Cardiac muscle cell (in vitro differentiated cells and primary cell): ENCODE data around the gene GPLD1. TPM values are rescaled to one million over a fixed set of nuclear protein-coding genes. Genes with fewer than 3 reads are reported as not detected.

Source experiments
- DNase-seq, 2 donors: peaks; one replicate each; pipeline versions ENCODE4 v3.0.0 to v3.0.0-alpha.2; 2010 to 2017; ENCODE audit warnings: low read depth in 1 of 2, low spot score in 1 of 2
- H3K27ac ChIP-seq: fragments of 200-600 bp; sonication (generic); 2 replicates; pipeline ENCODE4 v1.5.1; 2016
- H3K27me3 ChIP-seq: fragments of 200-600 bp; sonication (generic); 2 replicates; pipeline ENCODE4 v1.6.0; 2016; ENCODE audit warnings: control low read depth
- H3K36me3 ChIP-seq: fragments of 200-600 bp; sonication (generic); 2 replicates; pipeline ENCODE4 v1.5.1; 2016; ENCODE audit warnings: control low read depth
- H3K4me1 ChIP-seq: fragments of 200-600 bp; sonication (generic); 2 replicates; pipeline ENCODE4 v1.8.1; 2017; ENCODE audit warnings: low read depth, mild to moderate bottlenecking, mixed run types
- H3K4me3 ChIP-seq: fragments of 200-600 bp; sonication (generic); 2 replicates; pipeline ENCODE4 v1.5.1; 2016; ENCODE audit warnings: mild to moderate bottlenecking
- H3K9me3 ChIP-seq: fragments of 200-600 bp; sonication (generic); 2 replicates; pipeline ENCODE4 v1.5.1; 2017; ENCODE audit warnings: low read depth, mild to moderate bottlenecking, control low read depth
- CTCF ChIP-seq: IDR thresholded peaks from 2 replicates; pipeline ENCODE4 v1.5.1; 2012; ENCODE audit warnings: low read depth, mild to moderate bottlenecking, low read length
- polyA plus RNA-seq: library from polyadenylated mRNA; unstranded; fragments of >200 nt; fragmentation: Nextera tagmentation; extraction: Ambion mirVana; gene quantifications from 2 replicates; pipeline ENCODE4 v1.2.1, GENCODE V29; 2016
- total RNA-seq: library from RNA; depleted of rRNA; stranded (reverse); fragments of >200 nt; gene quantifications from 2 replicates; pipeline ENCODE4 v1.2.3, GENCODE V29; 2016

GPLD1 gene, protein sequence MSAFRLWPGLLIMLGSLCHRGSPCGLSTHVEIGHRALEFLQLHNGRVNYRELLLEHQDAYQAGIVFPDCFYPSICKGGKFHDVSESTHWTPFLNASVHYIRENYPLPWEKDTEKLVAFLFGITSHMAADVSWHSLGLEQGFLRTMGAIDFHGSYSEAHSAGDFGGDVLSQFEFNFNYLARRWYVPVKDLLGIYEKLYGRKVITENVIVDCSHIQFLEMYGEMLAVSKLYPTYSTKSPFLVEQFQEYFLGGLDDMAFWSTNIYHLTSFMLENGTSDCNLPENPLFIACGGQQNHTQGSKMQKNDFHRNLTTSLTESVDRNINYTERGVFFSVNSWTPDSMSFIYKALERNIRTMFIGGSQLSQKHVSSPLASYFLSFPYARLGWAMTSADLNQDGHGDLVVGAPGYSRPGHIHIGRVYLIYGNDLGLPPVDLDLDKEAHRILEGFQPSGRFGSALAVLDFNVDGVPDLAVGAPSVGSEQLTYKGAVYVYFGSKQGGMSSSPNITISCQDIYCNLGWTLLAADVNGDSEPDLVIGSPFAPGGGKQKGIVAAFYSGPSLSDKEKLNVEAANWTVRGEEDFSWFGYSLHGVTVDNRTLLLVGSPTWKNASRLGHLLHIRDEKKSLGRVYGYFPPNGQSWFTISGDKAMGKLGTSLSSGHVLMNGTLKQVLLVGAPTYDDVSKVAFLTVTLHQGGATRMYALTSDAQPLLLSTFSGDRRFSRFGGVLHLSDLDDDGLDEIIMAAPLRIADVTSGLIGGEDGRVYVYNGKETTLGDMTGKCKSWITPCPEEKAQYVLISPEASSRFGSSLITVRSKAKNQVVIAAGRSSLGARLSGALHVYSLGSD
- total RNA-seq (1.1 and 4.8 TPM in 2 replicates), polyA plus RNA-seq (0.39 and 3.6 TPM in 2 replicates)

DNA sequence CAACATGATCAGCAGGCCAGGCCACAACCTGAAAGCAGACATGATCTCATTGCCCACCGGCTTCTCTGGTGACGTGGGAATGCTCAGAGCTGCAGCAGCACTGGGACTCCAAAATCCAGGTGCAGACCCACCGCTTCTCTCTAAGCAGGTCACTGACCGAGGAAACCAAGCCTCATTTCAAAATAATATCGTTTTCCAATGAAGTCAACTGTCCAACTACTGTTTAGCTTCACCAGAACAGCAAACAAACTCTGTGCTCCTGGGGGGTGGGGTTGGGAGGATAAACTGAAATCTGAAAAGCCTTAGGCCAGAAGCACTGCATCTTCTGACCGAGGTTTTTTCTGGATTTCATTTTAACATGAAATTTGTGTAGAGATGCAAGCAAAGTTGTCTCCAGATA is at the start of gene GPLD1:
Gene GPLD1, minus strand, starts transcription at position 109 of the 400 bp plus-strand sequence. Its CDS starts 67 bp downstream, at position 42.
- H3K27ac ChIP-seq: no peak within 1 kb of the TSS
- DNase-seq: no peak
- H3K36me3 ChIP-seq: no peaks in the 10 kb centered on the region
- peaks cover 5% of the 10 kb centered on the region for H3K4me1 ChIP-seq
- peaks cover 11% of the 10 kb centered on the region for H3K27me3 ChIP-seq
- no peak for TF ChIP-seq CTCF
- H3K9me3 ChIP-seq: no peaks in the 10 kb centered on the region
- no peak within 1 kb of the TSS for H3K4me3 ChIP-seq

DNA sequence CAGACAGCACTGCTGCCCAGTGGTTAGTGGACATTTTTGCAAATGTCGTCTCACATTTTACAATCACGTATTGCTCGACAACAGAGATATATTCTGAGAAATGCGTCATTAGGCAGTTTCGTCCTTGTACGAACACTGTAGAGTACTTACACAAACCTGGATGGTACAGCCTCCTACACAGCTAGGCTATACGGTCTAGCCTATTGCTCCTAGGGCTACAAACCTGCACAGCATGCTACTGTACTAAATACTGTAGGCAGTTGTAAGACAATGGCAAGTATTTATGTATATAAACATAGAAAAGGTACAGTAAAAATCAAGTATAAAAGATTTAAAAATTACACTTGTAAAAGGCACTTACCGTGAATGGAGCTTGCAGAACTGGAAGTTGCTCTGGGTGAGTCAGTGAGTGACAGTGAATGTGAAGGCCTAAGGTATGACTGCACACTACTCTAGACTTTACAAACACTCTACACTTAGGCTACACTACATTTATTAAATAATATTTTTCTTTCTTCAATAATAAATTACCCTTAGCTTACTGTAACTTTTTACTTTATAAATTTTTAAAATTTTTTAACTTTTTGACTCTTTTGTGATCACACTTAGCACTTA is 48.5 kb upstream of the GPLD1 start:
- no peaks in the 10 kb centered on the region for H3K27me3 ChIP-seq
- H3K9me3 ChIP-seq: no peaks in the 10 kb centered on the region
- TF ChIP-seq CTCF: no peak
- no peak overlapping the region for H3K4me3 ChIP-seq
- H3K36me3 ChIP-seq: no peaks in the 10 kb centered on the region
- no peak for DNase-seq
- H3K27ac ChIP-seq: no peak overlapping the region
- H3K4me1 ChIP-seq: no peaks in the 10 kb centered on the region

GRCh38 chr6:24537082-24537699 is 47.8 kb upstream of the GPLD1 start:
- TF ChIP-seq CTCF: no peak
- Histone ChIP-seq H3K4me3 (no peak overlapping the region), H3K27me3 (no peaks in the 10 kb centered on the region), H3K4me1 (no peaks in the 10 kb centered on the region), H3K27ac (no peak overlapping the region), H3K36me3 (no peaks in the 10 kb centered on the region), H3K9me3 (no peaks in the 10 kb centered on the region)
- DNase-seq: no peak

DNA sequence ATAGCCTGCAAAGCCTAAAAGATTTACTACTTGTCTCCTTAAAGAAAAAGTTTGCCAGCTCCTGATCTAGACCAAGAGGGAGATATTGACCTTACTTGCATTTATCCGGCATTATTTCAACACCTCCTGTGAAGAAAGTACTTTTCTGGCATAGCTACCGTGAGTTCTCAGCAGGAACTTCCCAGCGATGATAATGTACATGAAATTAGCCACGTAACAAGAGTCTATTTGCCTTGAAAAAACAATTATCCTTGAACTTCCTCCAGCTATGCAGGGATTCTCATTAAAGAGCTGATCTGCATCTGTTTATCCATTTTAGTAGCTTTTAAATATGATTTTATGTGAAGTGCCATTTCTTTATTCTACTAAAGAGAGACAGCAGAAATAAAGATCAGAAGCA is 47.1 kb upstream of the GPLD1 start:
- TF ChIP-seq CTCF: no peak
- peak in 1 of 2 donors; percentile 16 for DNase-seq
- Histone ChIP-seq H3K36me3 (no peaks in the 10 kb centered on the region), H3K4me1 (no peaks in the 10 kb centered on the region), H3K27ac (no peak overlapping the region), H3K27me3 (no peaks in the 10 kb centered on the region), H3K4me3 (no peak overlapping the region), H3K9me3 (no peaks in the 10 kb centered on the region)

- Histone ChIP-seq H3K27me3 (no peaks in the 10 kb centered on the region), H3K27ac (no peak overlapping the region), H3K36me3 (no peaks in the 10 kb centered on the region), H3K9me3 (no peaks in the 10 kb centered on the region), H3K4me3 (no peak overlapping the region), H3K4me1 (no peaks in the 10 kb centered on the region)
- TF ChIP-seq CTCF: no peak
- DNase-seq: no peak
These were observed 45.8 kb upstream of the GPLD1 start for GRCh38 chr6:24535210-24535609.
